PC-9 (cell line): ENCODE data around the gene KY. TPM values are rescaled to one million over a fixed set of nuclear protein-coding genes. Genes with fewer than 3 reads are reported as not detected.

Source experiments
- Bru-seq: library from RNA; stranded (reverse); fragments of 400-500 nt; gene quantifications from one replicate; lab custom pipeline; 2021; lab: Mats Ljungman, UMichigan
- BruChase-seq, 2 experiments: library from RNA; stranded (reverse); fragments of 400-500 nt; gene quantifications; one replicate each; lab custom pipeline; 2021; lab: Mats Ljungman, UMichigan
- BruUV-seq: library from RNA; stranded (reverse); fragments of 400-500 nt; replicated peaks from 2 replicates; lab custom pipeline; 2021; lab: Mats Ljungman, UMichigan
- CTCF ChIA-PET: fragments of 300-600 bp; sonication (Branson Sonifier 250); formaldehyde crosslinking; loops from one replicate; lab custom pipeline; 2022; ENCODE audit warnings: antibody characterized with exemption; lab: Charles Lee
- POLR2A ChIA-PET: fragments of 300-600 bp; sonication (Branson Sonifier 250); formaldehyde crosslinking; loops from one replicate; lab custom pipeline; 2022; ENCODE audit warnings: antibody characterized with exemption; ENCODE audit not compliant: unreplicated experiment; lab: Charles Lee
- DNase-seq, 2 experiments: peaks; one replicate each; pipeline versions ENCODE4 v3.0.0 to v3.0.0-alpha.2; 2015 to 2022; ENCODE audit warnings: mixed read lengths in 1 of 2
- H2AFZ ChIP-seq: fragments of 200-600 bp; sonication (generic); 2 replicates; pipeline ENCODE4 v1.8.1; 2017; ENCODE audit warnings: antibody characterized with exemption
- H3F3A ChIP-seq: fragments of 200-600 bp; sonication (generic); 2 replicates; pipeline ENCODE4 v1.8.1; 2017; ENCODE audit warnings: antibody characterized with exemption, mild to moderate bottlenecking, low read depth; ENCODE audit not compliant: insufficient read depth
- H3K27ac ChIP-seq: fragments of 200-600 bp; sonication (generic); 2 replicates; pipeline ENCODE4 v1.6.1; 2016; ENCODE audit warnings: mixed run types
- H3K27me3 ChIP-seq: fragments of 200-600 bp; sonication (generic); 2 replicates; pipeline ENCODE4 v1.6.1; 2016; ENCODE audit warnings: low read depth, mixed run types; ENCODE audit not compliant: insufficient read depth
- H3K36me3 ChIP-seq: fragments of 200-600 bp; sonication (generic); 2 replicates; pipeline ENCODE4 v1.6.1; 2016; ENCODE audit warnings: low read depth, mixed run types
- H3K4me1 ChIP-seq: fragments of 200-600 bp; sonication (generic); replicated peaks from 2 replicates; pipeline ENCODE4 v1.6.1; 2016; ENCODE audit warnings: mixed run types; ENCODE audit not compliant: insufficient read depth
- H3K4me2 ChIP-seq: fragments of 200-600 bp; sonication (generic); 2 replicates; pipeline ENCODE4 v1.6.1; 2017; ENCODE audit warnings: mixed run types
- H3K4me3 ChIP-seq: fragments of 200-600 bp; sonication (generic); 2 replicates; pipeline ENCODE4 v1.6.1; 2016; ENCODE audit warnings: mixed run types
- H3K79me2 ChIP-seq: fragments of 200-600 bp; sonication (generic); 2 replicates; pipeline ENCODE4 v1.6.1; 2017; ENCODE audit warnings: low read depth, mixed run types
- H3K9me2 ChIP-seq: fragments of 200-600 bp; sonication (generic); 2 replicates; pipeline ENCODE4 v1.8.1; 2017; ENCODE audit warnings: mild to moderate bottlenecking; ENCODE audit not compliant: insufficient read depth
- H3K9me3 ChIP-seq: fragments of 200-600 bp; sonication (generic); 2 replicates; pipeline ENCODE4 v1.8.1; 2016; ENCODE audit warnings: low read depth; ENCODE audit not compliant: insufficient read depth
- H4K20me1 ChIP-seq: fragments of 200-600 bp; sonication (generic); 2 replicates; pipeline ENCODE4 v1.8.1; 2017; ENCODE audit not compliant: insufficient read depth
- CTCF ChIP-seq: fragments of 200-600 bp; sonication (generic); conservative IDR thresholded peaks from 2 replicates; pipeline ENCODE4 v1.6.1; 2017; ENCODE audit warnings: mixed run types, antibody characterized with exemption, mild to moderate bottlenecking, moderate library complexity
- EZH2 ChIP-seq: fragments of 200-600 bp; sonication (generic); IDR thresholded peaks from 2 replicates; pipeline ENCODE4 v1.8.0; 2017; ENCODE audit warnings: antibody characterized with exemption, low read depth
- intact Hi-C: fragments of 100-400 bp; cut with micrococcal nuclease; formaldehyde crosslinking; loops from one replicate; pipeline ENCODE4 v1.10.0; 2022; ENCODE audit not compliant: unreplicated experiment
- long read RNA-seq: library from polyadenylated mRNA; stranded (forward); transcript quantifications from one replicate; pipeline ENCODE4 v2.0.0, GENCODE V29; 2022
- total RNA-seq: library from RNA; stranded (reverse); gene quantifications from 2 replicates; pipeline ENCODE4 v1.2.3, GENCODE V29; 2021

The KY gene
- total RNA-seq (not detected in 2 replicates), Bru-seq, nascent RNA (not detected), BruChase-seq, experiment 1, labeled RNA remaining after a 2-hour chase (not detected), BruChase-seq, experiment 2, labeled RNA remaining after a 6-hour chase (not detected)
- long read RNA-seq = 0 reads

GRCh38 chr3:134650431-134651346 lies at the start of gene KY:
Gene KY, minus strand, starts transcription at chr3:134651022. Its CDS starts 62 bp downstream, at chr3:134650960.
- no peak within 1 kb of the TSS for H3K27ac ChIP-seq
- no peak within 1 kb of the TSS for H2AFZ ChIP-seq
- H3K79me2 ChIP-seq = no peaks in the 10 kb centered on the region
- H3K4me1 ChIP-seq = no peaks in the 10 kb centered on the region
- no peaks in the 10 kb centered on the region for H3K36me3 ChIP-seq
- POLR2A ChIA-PET = no interaction called here
- CTCF ChIA-PET = no interaction called here
- no TSS peak for BruUV-seq
- TF ChIP-seq EZH2 (no peak), CTCF (no peak)
- no peaks in the 10 kb centered on the region for H4K20me1 ChIP-seq
- H3F3A ChIP-seq = no peaks in the 10 kb centered on the region
- no peak within 1 kb of the TSS for H3K4me3 ChIP-seq
- intact Hi-C loops = no loop called here
- no peak for DNase-seq
- H3K9me2 ChIP-seq = no peaks in the 10 kb centered on the region
- no peak within 1 kb of the TSS for H3K4me2 ChIP-seq
- H3K9me3 ChIP-seq = no peaks in the 10 kb centered on the region
- H3K27me3 ChIP-seq = peaks cover 69% of the 10 kb centered on the region

- H3K4me1 ChIP-seq = no peaks in the 10 kb centered on the region
- H3K79me2 ChIP-seq = no peaks in the 10 kb centered on the region
- BruUV-seq = no TSS peak
- no peak overlapping the region for H3K4me3 ChIP-seq
- no peaks in the 10 kb centered on the region for H3K9me3 ChIP-seq
- DNase-seq = no peak
- no peaks in the 10 kb centered on the region for H3K9me2 ChIP-seq
- H3K27me3 ChIP-seq = peaks cover 51% of the 10 kb centered on the region
- no peaks in the 10 kb centered on the region for H3K36me3 ChIP-seq
- intact Hi-C loops = no loop called here
- H2AFZ ChIP-seq = no peak overlapping the region
- CTCF ChIA-PET = no interaction called here
- no peak overlapping the region for H3K27ac ChIP-seq
- H3F3A ChIP-seq = no peaks in the 10 kb centered on the region
- TF ChIP-seq EZH2 (no peak), CTCF (no peak)
- no peak overlapping the region for H3K4me2 ChIP-seq
- H4K20me1 ChIP-seq = no peaks in the 10 kb centered on the region
- POLR2A ChIA-PET = no interaction called here
Measured at GRCh38 chr3:134699721-134700120, 48.9 kb upstream of the KY start.

- no TSS peak for BruUV-seq
- intact Hi-C loops = no loop called here
- no peak overlapping the region for H2AFZ ChIP-seq
Measured at GRCh38 chr3:134699141-134699711, 48.4 kb upstream of the KY start.

More at GRCh38 chr3:134699141-134699711, 48.4 kb upstream of the KY start:
- TF ChIP-seq EZH2 (no peak), CTCF (no peak)
- Histone ChIP-seq H3F3A (no peaks in the 10 kb centered on the region), H3K36me3 (no peaks in the 10 kb centered on the region), H3K4me3 (no peak overlapping the region), H4K20me1 (no peaks in the 10 kb centered on the region), H3K79me2 (no peaks in the 10 kb centered on the region), H3K4me1 (no peaks in the 10 kb centered on the region), H3K9me3 (no peaks in the 10 kb centered on the region), H3K27ac (no peak overlapping the region), H3K27me3 (peaks cover 56% of the 10 kb centered on the region), H3K9me2 (no peaks in the 10 kb centered on the region), H3K4me2 (no peak overlapping the region)
- POLR2A ChIA-PET = no interaction called here
- DNase-seq = no peak
- CTCF ChIA-PET = no interaction called here
